Stimulated activated CD4-positive, alpha-beta T cell treated with anti-CD3 and anti-CD28 coated beads, Interleukin-4, amount 100 ng/mL, for 1 hour (primary cell): ENCODE measurements around the gene UCHL3.
A peak's percentile ranks its signal among the peaks of the same experiment; 100 is the strongest.

Source experiments
- DNase-seq: peaks from one replicate; pipeline ENCODE4 v3.0.0-alpha.2; 2020

UCHL3 gene

GRCh38 chr13:75550159-75550567, 572 bp downstream of the UCHL3 start:
- DNase-seq, result peak; percentile 5

DNA sequence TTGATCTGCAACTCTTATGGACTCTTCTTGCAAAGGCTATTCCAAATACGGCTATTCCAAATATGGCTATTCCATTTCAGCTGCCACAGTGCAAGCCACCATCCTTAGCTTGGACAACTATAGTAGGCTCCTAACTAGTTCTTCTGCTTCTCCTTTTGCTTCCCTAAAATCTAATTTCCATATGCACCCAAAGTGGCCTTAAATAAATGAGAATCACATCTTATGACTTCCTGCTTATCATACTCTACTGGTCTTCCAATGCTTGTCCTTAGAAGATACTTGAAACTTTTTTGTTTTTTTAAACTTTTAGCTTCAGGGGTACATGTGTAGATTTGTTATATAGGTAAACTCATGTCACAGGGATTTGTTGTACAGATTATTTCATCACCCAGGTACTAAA, 4.9 kb downstream of the UCHL3 start:
- no peak for DNase-seq

- no peak for DNase-seq
These were observed 5.4 kb downstream of the UCHL3 start for GRCh38 chr13:75554981-75555380.

GRCh38 chr13:75555836-75556235, 6.2 kb downstream of the UCHL3 start:
- DNase-seq, result no peak

GRCh38 chr13:75556961-75557360, 7.4 kb downstream of the UCHL3 start:
- no peak for DNase-seq

GRCh38 chr13:75558145-75558840, 8.7 kb downstream of the UCHL3 start:
- no peak for DNase-seq

- DNase-seq, result no peak
These were observed 17.1 kb downstream of the UCHL3 start for GRCh38 chr13:75566658-75567057.

- no peak for DNase-seq
These were observed 20.0 kb downstream of the UCHL3 start for GRCh38 chr13:75569576-75569975.

GRCh38 chr13:75579529-75579928, 29.9 kb downstream of the UCHL3 start:
- DNase-seq, result no peak

- DNase-seq, result no peak
These were observed 32.5 kb downstream of the UCHL3 start for GRCh38 chr13:75581874-75582640.

- DNase-seq, result no peak
These were observed 33.5 kb downstream of the UCHL3 start for GRCh38 chr13:75583091-75583490.

GRCh38 chr13:75585153-75585552, 35.6 kb downstream of the UCHL3 start:
- no peak for DNase-seq

DNA sequence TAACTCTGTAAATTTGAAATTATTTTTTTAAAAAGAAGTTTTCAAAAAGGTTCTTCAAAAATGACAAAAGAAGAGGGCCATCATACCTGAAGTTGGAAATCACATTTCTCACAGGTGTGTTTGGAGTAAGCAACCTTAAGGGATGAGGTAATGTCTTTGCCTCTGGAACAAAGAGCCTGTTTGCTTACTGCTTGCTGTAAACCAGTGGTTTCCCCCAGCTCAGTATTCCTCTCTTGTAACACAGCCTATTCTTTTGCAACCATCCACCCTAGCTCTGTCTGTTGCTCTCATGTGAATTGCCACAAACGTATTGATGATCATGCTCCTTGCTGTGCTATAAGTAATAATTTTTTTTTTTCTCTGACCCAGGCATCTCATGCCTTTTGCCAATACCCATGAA, 38.1 kb downstream of the UCHL3 start:
- no peak for DNase-seq

DNA sequence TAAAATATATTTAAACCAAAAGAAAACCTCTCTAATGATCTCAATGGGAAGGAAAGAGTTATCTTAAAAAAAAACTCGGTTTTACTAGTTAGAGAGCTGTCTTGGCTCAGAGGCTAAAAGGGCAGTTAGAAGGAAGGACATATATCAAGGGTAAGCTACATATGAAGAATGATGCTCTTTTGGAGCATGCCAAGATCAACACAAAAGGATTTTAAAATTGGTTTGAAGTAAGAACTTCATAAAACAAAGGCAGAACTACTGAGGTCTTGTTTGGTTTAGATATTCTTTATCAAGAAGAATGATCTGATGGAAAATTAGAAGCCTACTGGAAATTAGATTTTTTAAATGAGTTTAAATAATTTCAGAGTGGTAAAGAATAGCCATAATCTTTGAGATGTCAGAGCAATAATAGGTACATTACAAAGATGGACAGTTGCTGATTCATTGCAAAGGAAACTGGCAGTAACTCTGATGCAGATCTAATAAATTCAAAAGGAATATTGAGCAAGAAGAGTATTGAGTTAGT, 47.1 kb downstream of the UCHL3 start:
- no peak for DNase-seq

DNA sequence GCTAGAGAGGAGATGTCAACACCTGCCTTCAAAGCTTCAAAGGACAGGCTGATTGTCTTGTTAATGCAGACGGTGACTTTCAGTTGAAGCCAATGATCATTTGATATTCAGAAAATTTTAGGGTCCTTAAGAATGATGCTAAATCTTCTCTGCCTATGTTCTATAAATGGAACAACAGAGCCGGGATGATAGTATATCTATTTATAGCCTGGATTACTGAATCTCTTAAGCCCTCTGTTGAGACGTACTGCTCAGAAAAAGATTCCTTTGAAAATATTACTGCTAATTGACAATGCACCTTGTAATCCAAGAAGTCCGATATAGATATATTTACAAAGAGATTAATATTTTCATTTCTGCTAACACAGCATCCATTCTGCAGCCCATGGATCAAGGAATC, 50.8 kb downstream of the UCHL3 start:
- no peak for DNase-seq

DNA sequence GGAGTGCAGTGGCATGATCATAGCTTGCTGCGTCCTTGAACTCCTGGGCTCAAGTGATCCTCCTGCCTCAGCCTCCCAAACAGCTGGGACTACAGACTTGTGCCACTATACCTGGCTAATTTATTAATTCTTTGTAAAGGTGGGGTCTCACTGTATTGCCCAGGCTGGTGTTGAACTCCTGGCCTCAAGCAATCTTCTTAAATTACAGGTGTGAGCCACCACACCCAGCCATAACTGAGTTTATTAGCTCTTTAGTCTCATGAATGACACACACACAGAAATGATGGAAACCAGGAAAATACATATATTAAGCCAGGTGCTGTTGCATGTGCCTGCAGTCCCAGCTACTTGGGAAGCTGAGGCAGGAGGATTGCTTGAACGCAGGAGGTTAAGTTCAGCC, 53.4 kb downstream of the UCHL3 start:
- no peak for DNase-seq

DNA sequence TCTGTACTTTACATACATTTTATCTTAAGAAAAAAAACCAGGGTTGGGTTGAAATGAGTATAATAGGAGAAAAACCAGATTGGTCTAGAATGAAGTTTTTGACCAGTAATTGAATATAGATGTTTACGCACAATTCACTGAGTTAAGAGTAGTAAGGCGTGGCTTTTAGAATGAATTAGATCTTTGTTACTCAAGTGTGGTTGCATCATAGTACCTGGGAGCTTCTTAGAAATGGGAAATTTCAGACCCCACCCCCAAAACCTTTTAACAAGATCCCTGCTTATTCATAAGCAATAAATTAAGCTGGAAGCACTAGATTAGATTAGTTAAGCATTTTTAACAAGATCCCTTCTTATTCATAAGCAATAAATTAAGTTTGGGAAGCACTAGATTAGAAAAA, 57.9 kb downstream of the UCHL3 start:
- no peak for DNase-seq

GRCh38 chr13:75610466-75610865, 60.9 kb downstream of the UCHL3 start:
- DNase-seq, result no peak

GRCh38 chr13:75612354-75612753, 62.8 kb downstream of the UCHL3 start:
- no peak for DNase-seq

- no peak for DNase-seq
These were observed 67.6 kb downstream of the UCHL3 start for GRCh38 chr13:75617230-75617629.

DNA sequence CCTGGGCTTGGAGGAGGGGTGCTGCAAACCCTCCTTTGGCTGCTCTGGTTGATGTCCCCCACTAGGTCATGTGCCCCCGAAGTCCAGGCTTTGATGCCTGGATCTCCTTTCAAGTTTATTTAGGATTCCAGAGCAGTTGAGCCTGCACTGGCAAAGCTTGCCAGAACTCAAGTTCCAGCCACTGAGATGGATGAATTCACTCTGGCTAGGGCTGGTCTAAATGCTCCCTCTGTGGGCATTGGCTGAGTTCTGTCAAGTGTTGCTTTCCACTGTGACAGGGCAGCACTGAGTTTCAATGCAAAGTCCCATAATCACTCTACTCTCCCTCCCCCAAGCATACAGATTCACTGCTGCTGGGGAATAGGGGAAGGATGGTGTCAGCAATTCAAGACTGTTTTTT, 68.7 kb downstream of the UCHL3 start:
- no peak for DNase-seq

- no peak for DNase-seq
These were observed 70.4 kb downstream of the UCHL3 start for GRCh38 chr13:75620020-75620419.

DNA sequence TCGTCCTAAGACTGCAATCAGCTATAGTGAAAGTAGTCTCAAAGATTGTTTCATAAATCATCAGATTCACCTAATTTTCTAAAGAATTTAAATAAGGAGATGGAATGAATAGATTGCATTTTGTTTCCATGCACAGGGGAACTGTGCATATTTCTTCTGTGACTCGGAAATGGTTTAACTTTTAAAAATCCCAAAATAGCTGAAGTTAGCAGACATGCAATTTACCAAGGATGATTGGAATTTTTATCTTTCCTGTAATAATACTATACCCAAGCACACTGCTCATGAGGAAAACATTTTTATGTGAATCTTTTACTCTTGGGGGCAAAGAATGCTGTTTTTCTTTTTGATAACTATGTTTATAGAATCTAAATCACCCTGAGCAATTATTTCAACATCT, 71.6 kb downstream of the UCHL3 start:
- no peak for DNase-seq

- no peak for DNase-seq
These were observed 79.2 kb downstream of the UCHL3 start for GRCh38 chr13:75628801-75629200.
